ENCODE data around the gene GANC.
"Not testable (repeated sequence)": the region's sequence is repeated elsewhere in the genome, so short reads cannot be mapped to it uniquely, and the experiment has no call there.

GANC gene, protein sequence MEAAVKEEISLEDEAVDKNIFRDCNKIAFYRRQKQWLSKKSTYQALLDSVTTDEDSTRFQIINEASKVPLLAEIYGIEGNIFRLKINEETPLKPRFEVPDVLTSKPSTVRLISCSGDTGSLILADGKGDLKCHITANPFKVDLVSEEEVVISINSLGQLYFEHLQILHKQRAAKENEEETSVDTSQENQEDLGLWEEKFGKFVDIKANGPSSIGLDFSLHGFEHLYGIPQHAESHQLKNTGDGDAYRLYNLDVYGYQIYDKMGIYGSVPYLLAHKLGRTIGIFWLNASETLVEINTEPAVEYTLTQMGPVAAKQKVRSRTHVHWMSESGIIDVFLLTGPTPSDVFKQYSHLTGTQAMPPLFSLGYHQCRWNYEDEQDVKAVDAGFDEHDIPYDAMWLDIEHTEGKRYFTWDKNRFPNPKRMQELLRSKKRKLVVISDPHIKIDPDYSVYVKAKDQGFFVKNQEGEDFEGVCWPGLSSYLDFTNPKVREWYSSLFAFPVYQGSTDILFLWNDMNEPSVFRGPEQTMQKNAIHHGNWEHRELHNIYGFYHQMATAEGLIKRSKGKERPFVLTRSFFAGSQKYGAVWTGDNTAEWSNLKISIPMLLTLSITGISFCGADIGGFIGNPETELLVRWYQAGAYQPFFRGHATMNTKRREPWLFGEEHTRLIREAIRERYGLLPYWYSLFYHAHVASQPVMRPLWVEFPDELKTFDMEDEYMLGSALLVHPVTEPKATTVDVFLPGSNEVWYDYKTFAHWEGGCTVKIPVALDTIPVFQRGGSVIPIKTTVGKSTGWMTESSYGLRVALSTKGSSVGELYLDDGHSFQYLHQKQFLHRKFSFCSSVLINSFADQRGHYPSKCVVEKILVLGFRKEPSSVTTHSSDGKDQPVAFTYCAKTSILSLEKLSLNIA (N-terminal part only)

GRCh38 chr15:42272939-42273899 is at the start of gene GANC, which contains the start of gene TMEM87A:
Gene GANC (plus strand): TSS chr15:42273201. CDS start chr15:42274482, 1,281 bp downstream.
Gene TMEM87A (minus strand): TSS chr15:42273433. CDS start chr15:42273398, 35 bp downstream.
- peak; percentile 74 to 100 (median 97) for DNase-seq

- DNase-seq = peak in 24 of 51 donors; percentile 1 to 62 (median 22)
Measured at GRCh38 chr15:42226648-42227047, 46.4 kb upstream of the GANC start.

DNA sequence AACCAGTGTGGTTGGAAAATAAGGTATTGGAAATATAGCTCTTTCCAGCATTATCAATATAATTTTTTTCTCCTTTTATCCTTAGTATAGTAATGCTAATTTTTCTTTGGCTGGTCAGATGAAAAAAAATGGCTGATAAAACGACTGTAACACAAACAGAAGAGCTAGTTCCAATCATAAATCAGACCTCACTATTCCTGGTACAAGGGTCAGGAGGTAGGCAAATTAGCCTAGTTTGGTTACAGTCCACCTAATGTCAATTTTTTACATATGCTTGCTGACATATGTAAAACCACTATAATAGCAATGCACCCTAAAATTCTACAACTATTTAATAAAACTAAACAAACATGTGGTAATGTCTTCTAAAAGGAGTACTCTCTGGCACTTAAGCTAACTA is 45.0 kb upstream of the GANC start:
- DNase-seq = no peak

GRCh38 chr15:42228981-42229380 is 44.0 kb upstream of the GANC start:
- not testable (repeated sequence) for DNase-seq

- DNase-seq = no peak
Measured at GRCh38 chr15:42231088-42231487, 41.9 kb upstream of the GANC start.

- DNase-seq = no peak
Measured at GRCh38 chr15:42232606-42233005, 40.4 kb upstream of the GANC start.

GRCh38 chr15:42233107-42233506 is 39.9 kb upstream of the GANC start:
- no peak for DNase-seq

DNA sequence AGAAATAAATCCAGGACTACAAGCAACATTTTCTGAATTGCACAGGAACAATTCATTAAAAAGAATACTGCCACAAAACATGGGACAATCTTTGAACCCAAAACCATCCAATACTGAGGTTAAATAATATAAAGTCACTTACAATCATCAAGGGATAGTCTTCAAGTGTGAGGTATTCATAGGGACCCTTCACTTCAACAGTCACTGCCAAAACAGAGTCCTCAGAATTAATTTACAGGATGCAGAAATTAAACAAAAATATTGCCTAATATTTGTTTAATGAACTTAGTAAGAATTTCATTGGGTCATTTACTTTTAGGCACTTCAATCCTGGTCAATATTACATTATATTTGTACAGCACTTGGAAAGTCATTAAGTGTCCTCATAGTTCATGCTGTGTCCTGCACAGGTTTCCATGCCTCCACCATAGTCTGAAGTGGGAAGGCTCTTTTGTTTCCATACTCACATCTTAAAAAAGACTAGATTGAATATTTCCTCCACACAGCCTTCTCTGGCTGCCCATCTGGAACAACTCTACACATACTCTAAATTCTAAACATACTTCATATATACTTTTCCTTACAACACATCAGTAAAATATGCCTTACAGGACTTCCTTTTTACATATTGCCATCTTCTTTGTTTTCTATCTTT is 33.3 kb upstream of the GANC start:
- DNase-seq = no peak

GRCh38 chr15:42240823-42241222 is 32.2 kb upstream of the GANC start:
- no peak for DNase-seq

- no peak for DNase-seq
Measured at GRCh38 chr15:42253300-42253699, 19.7 kb upstream of the GANC start.

- DNase-seq = no peak
Measured at GRCh38 chr15:42264795-42265194, 8.2 kb upstream of the GANC start.

DNA sequence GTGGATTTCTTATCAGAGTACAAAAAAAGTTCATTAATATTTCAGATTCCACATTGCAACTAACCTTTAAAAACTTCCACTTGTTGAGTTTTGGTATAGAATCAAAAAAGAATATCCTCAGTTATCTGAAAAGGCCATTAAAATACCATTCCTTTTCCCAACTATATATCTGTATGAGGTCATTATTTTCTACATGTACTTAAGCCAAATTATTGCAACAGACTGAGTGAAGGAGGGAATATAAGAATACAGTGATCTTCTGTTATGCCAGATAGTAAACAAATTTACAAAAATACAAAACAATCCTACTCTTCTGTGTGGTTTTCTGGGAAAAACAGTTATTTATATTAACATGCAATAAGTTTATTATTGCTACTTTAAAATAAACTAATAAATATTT is 5.7 kb upstream of the GANC start:
- DNase-seq = no peak

- DNase-seq = no peak
Measured at GRCh38 chr15:42270551-42270950, 2.5 kb upstream of the GANC start.

DNA sequence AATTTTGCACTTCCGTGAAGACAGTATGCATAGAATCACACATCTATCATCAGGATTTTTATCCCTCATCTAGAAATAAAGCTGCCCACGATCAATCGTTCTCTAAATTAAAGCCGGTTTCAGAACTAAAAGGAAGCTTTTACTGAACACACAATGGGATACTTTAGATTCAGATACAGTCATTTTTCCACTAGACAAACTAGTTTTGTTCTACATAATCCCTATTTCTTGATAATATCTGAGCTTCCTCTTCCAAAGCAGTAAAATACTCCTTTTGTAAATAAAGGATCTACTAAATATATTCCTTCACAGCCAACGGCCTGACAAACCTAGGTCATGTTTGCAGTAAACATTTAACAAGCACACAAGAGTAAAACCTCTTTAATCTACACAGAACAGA is 2.0 kb upstream of the GANC start:
- DNase-seq = no peak

DNA sequence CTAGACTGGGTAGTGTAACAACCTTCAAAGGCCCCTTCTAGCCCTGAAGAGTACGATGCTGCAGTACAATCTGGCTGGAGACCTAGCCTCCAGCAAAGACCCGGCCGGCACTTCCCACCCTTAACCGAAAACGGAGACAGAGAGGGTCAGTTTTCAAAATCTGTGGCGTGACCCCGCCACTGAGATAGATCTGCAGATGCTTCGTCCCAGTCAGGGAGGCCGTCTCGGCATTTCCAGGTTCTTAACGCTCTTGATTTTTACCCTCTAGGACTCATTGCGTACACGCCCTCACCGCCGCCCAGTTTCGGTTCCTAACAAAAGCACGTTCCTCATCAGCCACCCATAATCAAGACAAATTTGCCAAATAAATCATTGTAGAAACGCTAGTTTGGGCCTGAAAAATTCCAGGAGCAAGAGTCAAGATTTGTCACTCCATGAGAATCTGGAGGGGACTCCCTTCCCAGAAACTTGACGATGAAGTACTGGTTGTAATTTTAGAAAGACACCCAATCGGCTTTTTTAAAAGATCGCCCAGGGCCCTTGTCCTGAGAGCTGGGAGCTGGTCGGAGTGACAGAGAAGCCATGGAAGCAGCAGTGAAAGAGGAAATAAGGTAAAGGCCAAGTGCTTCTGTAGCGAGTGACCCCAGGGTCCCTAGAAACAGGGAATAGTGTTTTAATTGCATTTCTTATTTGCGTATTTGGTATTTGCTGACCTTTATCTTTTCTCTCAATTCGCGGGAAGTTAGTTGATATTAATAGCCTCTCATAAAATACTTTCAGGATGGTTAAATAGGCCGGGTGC is 1.1 kb downstream of the GANC start:
- peak in 35 of 51 donors; percentile 19 to 88 (median 48) for DNase-seq

DNA sequence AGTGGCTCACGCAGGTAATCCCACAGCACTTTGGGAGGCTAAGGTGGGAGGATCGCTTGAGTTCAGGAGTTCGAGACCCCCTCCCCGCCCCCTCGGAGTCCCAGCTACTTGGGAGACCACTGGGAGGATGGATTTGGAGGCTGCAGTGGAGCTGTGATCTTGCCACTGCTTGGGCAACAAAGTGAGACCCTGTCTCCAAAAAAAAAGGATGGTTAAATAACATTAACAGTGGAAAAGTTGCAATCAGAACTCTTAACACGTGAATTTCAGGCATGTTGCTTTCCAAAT is 1.6 kb downstream of the GANC start:
- DNase-seq = peak in 3 of 51 donors; percentile 2 to 7 (median 2)

GRCh38 chr15:42275780-42276391 is 2.9 kb downstream of the GANC start:
- peak in 3 of 51 donors; percentile 10 to 65 (median 26) for DNase-seq

GRCh38 chr15:42276762-42277161 is 3.8 kb downstream of the GANC start:
- DNase-seq = no peak

GRCh38 chr15:42279234-42279723 is 6.3 kb downstream of the GANC start:
- DNase-seq = no peak
